GM19372 (cell line): Measurements from ENCODE around the gene B4GALNT4.
"Not testable (repeated sequence)": the region's sequence is repeated elsewhere in the genome, so short reads cannot be mapped to it uniquely, and the experiment has no call there.

Experiments used
- ATAC-seq: cut with Tn5 transposase; IDR thresholded peaks from one replicate; pipeline ENCODE4 v1.9.1; 2021; ENCODE audit warnings: mild to moderate bottlenecking, low read depth, moderate library complexity; ENCODE audit not compliant: unreplicated experiment

The B4GALNT4 gene

GRCh38 chr11:404551-405264 is 35.4 kb downstream of the B4GALNT4 start:
- ATAC-seq, result no peak

GRCh38 chr11:405323-405953 is 36.1 kb downstream of the B4GALNT4 start:
- no peak for ATAC-seq

GRCh38 chr11:405954-406795 is 36.9 kb downstream of the B4GALNT4 start:
- ATAC-seq, result no peak

- ATAC-seq, result peak; percentile 82
Observed at GRCh38 chr11:406796-407650, 37.7 kb downstream of the B4GALNT4 start.

- no peak for ATAC-seq
Observed at GRCh38 chr11:407651-408123, 38.4 kb downstream of the B4GALNT4 start.

GRCh38 chr11:408154-409007 is 39.1 kb downstream of the B4GALNT4 start:
- ATAC-seq, result no peak

GRCh38 chr11:409008-409599 is 39.8 kb downstream of the B4GALNT4 start:
- no peak for ATAC-seq

GRCh38 chr11:409600-410483 is 40.5 kb downstream of the B4GALNT4 start:
- no peak for ATAC-seq

GRCh38 chr11:410711-411110 is 41.4 kb downstream of the B4GALNT4 start:
- not testable (repeated sequence) for ATAC-seq

- not testable (repeated sequence) for ATAC-seq
Observed at GRCh38 chr11:411520-411919, 42.2 kb downstream of the B4GALNT4 start.

- no peak for ATAC-seq
Observed at GRCh38 chr11:412641-413119, 43.4 kb downstream of the B4GALNT4 start.

GRCh38 chr11:413120-414081 is 44.1 kb downstream of the B4GALNT4 start:
- no peak for ATAC-seq

- ATAC-seq, result no peak
Observed at GRCh38 chr11:414318-414857, 45.1 kb downstream of the B4GALNT4 start.

- ATAC-seq, result no peak
Observed at GRCh38 chr11:415640-416041, 46.3 kb downstream of the B4GALNT4 start.

GRCh38 chr11:416051-416756 is 46.9 kb downstream of the B4GALNT4 start:
- ATAC-seq, result no peak
